ENCODE measurements around the gene WASL. TPM values are rescaled to one million over a fixed set of nuclear protein-coding genes. Genes with fewer than 3 reads are reported as not detected.
A peak's percentile ranks its signal among the peaks of the same experiment; 100 is the strongest.

The WASL gene
- total RNA-seq, 1 experiment from 2014 or later, result 39.3 TPM

DNA sequence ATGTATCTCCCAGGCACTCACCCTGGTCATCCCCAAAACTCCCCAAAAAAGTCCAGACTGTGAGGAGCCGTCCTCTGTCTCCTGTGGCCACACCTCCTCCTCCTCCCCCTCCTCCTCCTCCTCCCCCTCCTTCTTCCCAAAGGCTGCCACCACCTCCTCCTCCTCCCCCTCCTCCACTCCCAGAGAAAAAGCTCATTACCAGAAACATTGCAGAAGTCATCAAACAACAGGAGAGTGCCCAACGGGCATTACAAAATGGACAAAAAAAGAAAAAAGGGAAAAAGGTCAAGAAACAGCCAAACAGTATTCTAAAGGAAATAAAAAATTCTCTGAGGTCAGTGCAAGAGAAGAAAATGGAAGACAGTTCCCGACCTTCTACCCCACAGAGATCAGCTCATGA lies 86.0 kb downstream of the WASL start:
- no peaks in the 10 kb centered on the region for H3K9me3 ChIP-seq (ENCODE audit: control insufficient read depth, low read depth, low read length)
- no peak overlapping the region for H2BK12ac ChIP-seq (ENCODE audit: insufficient read length, low read depth, low read length)
- no peak overlapping the region for H2AFZ ChIP-seq (ENCODE audit: low read length)
- no peaks in the 10 kb centered on the region for H3K79me1 ChIP-seq (ENCODE audit: insufficient read depth, low read depth, low read length, poor library complexity, severe bottlenecking)
- no peaks in the 10 kb centered on the region for H3K23me2 ChIP-seq (ENCODE audit: insufficient read length, low read depth, low read length, poor library complexity, severe bottlenecking)
- no peak overlapping the region for H2BK20ac ChIP-seq (ENCODE audit: low read depth, low read length, poor library complexity, severe bottlenecking)
- peaks cover 10 to 20% of the 10 kb centered on the region in 2 experiments for H3K4me1 Mint-ChIP-seq
- no peak overlapping the region for H4K8ac ChIP-seq (replicated peaks; ENCODE audit: insufficient read length, low read depth, low read length)
- H2AK5ac ChIP-seq (ENCODE audit: insufficient read length, low read length), result no peak overlapping the region
- H3K36me3 Mint-ChIP-seq (ENCODE audit: insufficient read depth in 1 of 3, low read depth in 3 of 3), result no peaks in the 10 kb centered on the region; a peak in 1 of 7 replicates
- no peak overlapping the region for H4K91ac ChIP-seq (ENCODE audit: insufficient read length, low read depth, low read length)
- no peak overlapping the region for H3K27ac ChIP-seq (ENCODE audit: insufficient read length, low read depth, low read length)
- no peak overlapping the region for H4K5ac ChIP-seq (ENCODE audit: insufficient read length, low read depth, low read length)
- no peak overlapping the region for H3K14ac ChIP-seq (ENCODE audit: insufficient read depth, low read length)
- no peaks in the 10 kb centered on the region for H3K79me2 ChIP-seq (ENCODE audit: insufficient read depth, low read length)
- H3K56ac ChIP-seq (ENCODE audit: insufficient read length, low read depth, low read length), result no peak overlapping the region
- H2BK15ac ChIP-seq (ENCODE audit: low read depth, low read length), result no peak overlapping the region
- H2BK120ac ChIP-seq (ENCODE audit: low read depth, low read length, poor library complexity, severe bottlenecking), result no peak overlapping the region
- H3T11ph ChIP-seq (ENCODE audit: low read length), result no peak overlapping the region
- no peak for DNase-seq
- TF ChIP-seq, protein P1, sequence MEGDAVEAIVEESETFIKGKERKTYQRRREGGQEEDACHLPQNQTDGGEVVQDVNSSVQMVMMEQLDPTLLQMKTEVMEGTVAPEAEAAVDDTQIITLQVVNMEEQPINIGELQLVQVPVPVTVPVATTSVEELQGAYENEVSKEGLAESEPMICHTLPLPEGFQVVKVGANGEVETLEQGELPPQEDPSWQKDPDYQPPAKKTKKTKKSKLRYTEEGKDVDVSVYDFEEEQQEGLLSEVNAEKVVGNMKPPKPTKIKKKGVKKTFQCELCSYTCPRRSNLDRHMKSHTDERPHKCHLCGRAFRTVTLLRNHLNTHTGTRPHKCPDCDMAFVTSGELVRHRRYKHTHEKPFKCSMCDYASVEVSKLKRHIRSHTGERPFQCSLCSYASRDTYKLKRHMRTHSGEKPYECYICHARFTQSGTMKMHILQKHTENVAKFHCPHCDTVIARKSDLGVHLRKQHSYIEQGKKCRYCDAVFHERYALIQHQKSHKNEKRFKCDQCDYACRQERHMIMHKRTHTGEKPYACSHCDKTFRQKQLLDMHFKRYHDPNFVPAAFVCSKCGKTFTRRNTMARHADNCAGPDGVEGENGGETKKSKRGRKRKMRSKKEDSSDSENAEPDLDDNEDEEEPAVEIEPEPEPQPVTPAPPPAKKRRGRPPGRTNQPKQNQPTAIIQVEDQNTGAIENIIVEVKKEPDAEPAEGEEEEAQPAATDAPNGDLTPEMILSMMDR (conservative IDR thresholded peaks at IDR 0.05), result no peak
- H3K9ac ChIP-seq (ENCODE audit: extremely low read depth, insufficient read length, low read length), result no peak overlapping the region
- H3K4me3 Mint-ChIP-seq, result no peak overlapping the region
- H3K18ac ChIP-seq (ENCODE audit: insufficient read length, low read depth, low read length), result no peak overlapping the region
- no peak overlapping the region for H3K23ac ChIP-seq (ENCODE audit: insufficient read length, low read depth, low read length)
- peak overlapping the region in 2 of 3 experiments; percentile 39 to 42; a peak in 1 of 7 replicates for H3K27ac Mint-ChIP-seq
- no peaks in the 10 kb centered on the region for H3K4me1 ChIP-seq (ENCODE audit: insufficient read depth, low read length)
- H3K27me3 ChIP-seq (ENCODE audit: insufficient read depth, low read length), result no peaks in the 10 kb centered on the region
- no peak overlapping the region for H3K4me2 ChIP-seq (ENCODE audit: insufficient read depth, insufficient read length, low read length)
- no peaks in the 10 kb centered on the region for H3K9me3 Mint-ChIP-seq
- no peaks in the 10 kb centered on the region for H3K27me3 Mint-ChIP-seq (ENCODE audit: low read depth)
- no peaks in the 10 kb centered on the region for H4K20me1 ChIP-seq (ENCODE audit: control insufficient read depth, insufficient read depth, insufficient read length)
- WGBS (ENCODE audit: extremely low coverage, insufficient read length, low lambda C conversion rate), result no CpG with 5 or more reads among the region's 3 CpGs
- no peak overlapping the region for H3K4ac ChIP-seq (ENCODE audit: low read depth, low read length)
- no peak overlapping the region for H2BK5ac ChIP-seq (ENCODE audit: insufficient read length, low read length)
